DOHH2 (cell line): ENCODE data around the gene AIP.
A peak's percentile ranks its signal among the peaks of the same experiment; 100 is the strongest.

Experiments used
- H3F3A ChIP-seq: fragments of 200-600 bp; sonication (generic), shearing (Covaris generic); 2 replicates; pipeline ENCODE4 v1.6.0; 2016; ENCODE audit warnings: antibody characterized with exemption, mild to moderate bottlenecking; ENCODE audit not compliant: control insufficient read depth, insufficient read depth
- H3K27ac ChIP-seq: fragments of 200-600 bp; sonication (generic); 2 replicates; pipeline ENCODE4 v1.5.1; 2014; ENCODE audit warnings: low read depth, mild to moderate bottlenecking, low read length, moderate library complexity
- H3K27me3 ChIP-seq: fragments of 200-600 bp; sonication (generic); 2 replicates; pipeline ENCODE4 v1.6.1; 2014; ENCODE audit warnings: mild to moderate bottlenecking, low read length, mixed read lengths; ENCODE audit not compliant: control insufficient read depth
- H3K36me3 ChIP-seq: fragments of 200-600 bp; sonication (generic); 2 replicates; pipeline ENCODE4 v1.6.1; 2014; ENCODE audit warnings: mild to moderate bottlenecking, low read length, moderate library complexity, mixed read lengths; ENCODE audit not compliant: control insufficient read depth
- H3K4me1 ChIP-seq: fragments of 200-600 bp; sonication (generic); 2 replicates; pipeline ENCODE4 v1.6.1; 2014; ENCODE audit warnings: mild to moderate bottlenecking, low read length, mixed read lengths; ENCODE audit not compliant: control insufficient read depth
- H3K4me2 ChIP-seq: fragments of 200-600 bp; sonication (generic); 2 replicates; pipeline ENCODE4 v1.6.0; 2014; ENCODE audit warnings: mild to moderate bottlenecking, low read length, moderate library complexity
- H3K4me3 ChIP-seq: fragments of 200-600 bp; sonication (generic); 2 replicates; pipeline ENCODE4 v1.5.1; 2014; ENCODE audit warnings: mild to moderate bottlenecking, low read length, mixed read lengths
- H3K79me2 ChIP-seq: fragments of 200-600 bp; sonication (generic); 2 replicates; pipeline ENCODE4 v1.6.1; 2014; ENCODE audit warnings: mild to moderate bottlenecking, low read length, mixed read lengths; ENCODE audit not compliant: control insufficient read depth
- H3K9me2 ChIP-seq: fragments of 200-600 bp; sonication (generic); replicated peaks from 2 replicates; pipeline ENCODE4 v1.6.1; 2014; ENCODE audit warnings: mild to moderate bottlenecking, low read length, mixed read lengths; ENCODE audit not compliant: control insufficient read depth
- H3K9me3 ChIP-seq: fragments of 200-600 bp; sonication (generic); 2 replicates; pipeline ENCODE4 v1.6.1; 2014; ENCODE audit warnings: antibody characterized with exemption, low read length, mixed read lengths; ENCODE audit not compliant: control insufficient read depth, insufficient read depth
- H4K20me1 ChIP-seq: fragments of 200-600 bp; sonication (generic); 2 replicates; pipeline ENCODE4 v1.6.0; 2014; ENCODE audit warnings: low read depth, mild to moderate bottlenecking, antibody characterized with exemption, low read length, moderate library complexity; ENCODE audit not compliant: control insufficient read depth, insufficient read depth
- CTCF ChIP-seq: fragments of 200-600 bp; sonication (generic); IDR thresholded peaks from one replicate; pipeline ENCODE4 v1.5.1; 2014; ENCODE audit warnings: antibody characterized with exemption, mild to moderate bottlenecking, low read depth, low read length; ENCODE audit not compliant: poor library complexity, severe bottlenecking
- EZH2phosphoT487 ChIP-seq: fragments of 200-600 bp; sonication (generic); IDR thresholded peaks from 2 replicates; pipeline ENCODE4 v1.6.1; 2017; ENCODE audit warnings: borderline replicate concordance, mild to moderate bottlenecking, antibody characterized with exemption, low read length, moderate library complexity, mixed read lengths

The AIP gene

GRCh38 chr11:67448220-67448609 lies 34.6 kb upstream of the AIP start:
- peak overlapping the region; percentile 4; the same call in 1 of the 2 replicates for H3K27ac ChIP-seq
- peaks cover 23% of the 10 kb centered on the region for H3F3A ChIP-seq
- no peaks in the 10 kb centered on the region for H4K20me1 ChIP-seq
- no peak overlapping the region for H3K4me3 ChIP-seq
- no peak overlapping the region for H3K4me2 ChIP-seq
- H3K9me3 ChIP-seq, result no peaks in the 10 kb centered on the region
- H3K79me2 ChIP-seq, result peaks cover 18% of the 10 kb centered on the region
- no peaks in the 10 kb centered on the region for H3K36me3 ChIP-seq
- peaks cover 73% of the 10 kb centered on the region for H3K4me1 ChIP-seq
- TF ChIP-seq EZH2phosphoT487 (no peak), CTCF (no peak)
- H3K9me2 ChIP-seq, result no peaks in the 10 kb centered on the region
- H3K27me3 ChIP-seq, result no peaks in the 10 kb centered on the region

- Histone ChIP-seq H3K9me2 (no peaks in the 10 kb centered on the region), H3K27me3 (no peaks in the 10 kb centered on the region), H3K4me1 (peaks cover 69% of the 10 kb centered on the region), H3K36me3 (no peaks in the 10 kb centered on the region), H3K79me2 (peaks cover 18% of the 10 kb centered on the region), H3K27ac (peak overlapping the region; percentile 55), H3K9me3 (no peaks in the 10 kb centered on the region), H4K20me1 (no peaks in the 10 kb centered on the region), H3F3A (peaks cover 17% of the 10 kb centered on the region), H3K4me2 (peak overlapping the region; percentile 49), H3K4me3 (no peak overlapping the region)
- TF ChIP-seq CTCF (no peak), EZH2phosphoT487 (no peak)
Measured at GRCh38 chr11:67449116-67449844, 33.5 kb upstream of the AIP start.

GRCh38 chr11:67450796-67451657 lies 31.8 kb upstream of the AIP start:
- no peaks in the 10 kb centered on the region for H3K27me3 ChIP-seq
- no peaks in the 10 kb centered on the region for H4K20me1 ChIP-seq
- H3K4me2 ChIP-seq, result peak overlapping the region; percentile 49
- TF ChIP-seq EZH2phosphoT487 (no peak), CTCF (no peak)
- peaks cover 10% of the 10 kb centered on the region for H3F3A ChIP-seq
- peak overlapping the region; percentile 55 for H3K27ac ChIP-seq
- peaks cover 2% of the 10 kb centered on the region for H3K79me2 ChIP-seq
- H3K9me2 ChIP-seq, result no peaks in the 10 kb centered on the region
- no peaks in the 10 kb centered on the region for H3K9me3 ChIP-seq
- no peaks in the 10 kb centered on the region for H3K36me3 ChIP-seq
- peaks cover 52% of the 10 kb centered on the region for H3K4me1 ChIP-seq
- H3K4me3 ChIP-seq, result no peak overlapping the region
